ENCODE measurements around the gene SLC2A9. TPM values are rescaled to one million over a fixed set of nuclear protein-coding genes. Genes with fewer than 3 reads are reported as not detected.

Gene SLC2A9
- total RNA-seq, 1 experiment from 2014 or later = 3.5 TPM

- Histone ChIP-seq H3K36me3 (ENCODE audit: control insufficient read depth, insufficient read depth, low read length) (no peaks in the 10 kb centered on the region), H3K4me1 (ENCODE audit: control insufficient read depth, insufficient read depth, low read length) (no peaks in the 10 kb centered on the region), H3K9me3 (ENCODE audit: control insufficient read depth, insufficient read depth, low read depth, low read length) (no peaks in the 10 kb centered on the region), H3K27ac (ENCODE audit: low read length) (no peak overlapping the region), H3K27me3 (ENCODE audit: control insufficient read depth, insufficient read depth, low read length) (no peaks in the 10 kb centered on the region), H3K4me3 (ENCODE audit: low read depth in 2 of 2, low read length in 2 of 2) (no peak overlapping the region)
- DNase-seq (ENCODE audit: low read depth, low spot score) = no peak
- ChIA-PET POLR2A (no interaction called here), CTCF (no interaction called here)
- TF ChIP-seq SIN3A (IDR thresholded peaks at IDR 0.05; ENCODE audit: borderline replicate concordance, insufficient read depth, low read depth, low read length) (no peak), TCF7L2 (IDR thresholded peaks at IDR 0.05; ENCODE audit: low read depth, low read length) (no peak), CTCF (IDR thresholded peaks at IDR 0.05) (no peak), REST (IDR thresholded peaks at IDR 0.05; ENCODE audit: insufficient read depth in 1 of 2, low read depth in 2 of 2, low read length in 1 of 2) (no peak), POLR2AphosphoS5 (IDR thresholded peaks at IDR 0.05; ENCODE audit: low read depth, low read length) (no peak)
- in situ Hi-C loops (cut with HindIII; ENCODE audit: low pct_unique_long_range_greater_than_20kb, low sequenced_read_pairs) (no loop called here), intact Hi-C loops (cut with micrococcal nuclease; ENCODE audit: unreplicated experiment) (no loop called here)
- no peak for ATAC-seq
- no TSS peak for BruUV-seq (replicated peaks)
These were observed 96.5 kb downstream of the SLC2A9 start for GRCh38 chr4:9924750-9925149.

- POLR2A ChIA-PET = no interaction called here
- in situ Hi-C loops (cut with HindIII; ENCODE audit: low pct_unique_long_range_greater_than_20kb, low sequenced_read_pairs) = no loop called here
- BruUV-seq (replicated peaks) = no TSS peak
- Histone ChIP-seq H3K27ac (ENCODE audit: low read length) (no peak overlapping the region), H3K4me3 (ENCODE audit: low read depth in 2 of 2, low read length in 2 of 2) (no peak overlapping the region), H3K9me3 (ENCODE audit: control insufficient read depth, insufficient read depth, low read depth, low read length) (no peaks in the 10 kb centered on the region), H3K27me3 (ENCODE audit: control insufficient read depth, insufficient read depth, low read length) (no peaks in the 10 kb centered on the region), H3K4me1 (ENCODE audit: control insufficient read depth, insufficient read depth, low read length) (no peaks in the 10 kb centered on the region), H3K36me3 (ENCODE audit: control insufficient read depth, insufficient read depth, low read length) (no peaks in the 10 kb centered on the region)
- no peak for ATAC-seq
- TF ChIP-seq TCF7L2 (IDR thresholded peaks at IDR 0.05; ENCODE audit: low read depth, low read length) (no peak), POLR2AphosphoS5 (IDR thresholded peaks at IDR 0.05; ENCODE audit: low read depth, low read length) (no peak), CTCF (IDR thresholded peaks at IDR 0.05) (no peak), REST (IDR thresholded peaks at IDR 0.05; ENCODE audit: insufficient read depth in 1 of 2, low read depth in 2 of 2, low read length in 1 of 2) (no peak), SIN3A (IDR thresholded peaks at IDR 0.05; ENCODE audit: borderline replicate concordance, insufficient read depth, low read depth, low read length) (no peak)
- CTCF ChIA-PET = no interaction called here
- intact Hi-C loops (cut with micrococcal nuclease; ENCODE audit: unreplicated experiment) = no loop called here
- DNase-seq (ENCODE audit: low read depth, low spot score) = no peak
These were observed 98.0 kb downstream of the SLC2A9 start for GRCh38 chr4:9923195-9923812.

Measured in Panc1 (cell line).